Stomach (tissue), 4 donors: Measurements from ENCODE around the gene EOLA2.

Source experiments
- EP300 ChIP-seq: sonication (generic); formaldehyde crosslinking; IDR thresholded peaks from one replicate; pipeline ENCODE4 v1.6.1; 2017; ENCODE audit warnings: antibody characterized with exemption
- TF ChIP-seq, protein P1 (sequence below), 7 experiments: fragments of 450-650 bp in 4 of 7; fragments of 200-600 bp in 3 of 7; sonication (generic) in 3 of 7; IDR thresholded peaks; one replicate each; pipeline ENCODE4 v1.5.1; 2016 to 2019; ENCODE audit warnings: antibody characterized with exemption in 7 of 7, control low read depth in 2 of 7, mild to moderate bottlenecking in 1 of 7

GRCh38 chrX:149908308-149908707 lies 30.0 kb downstream of the EOLA2 start:
- TF ChIP-seq, protein P1, sequence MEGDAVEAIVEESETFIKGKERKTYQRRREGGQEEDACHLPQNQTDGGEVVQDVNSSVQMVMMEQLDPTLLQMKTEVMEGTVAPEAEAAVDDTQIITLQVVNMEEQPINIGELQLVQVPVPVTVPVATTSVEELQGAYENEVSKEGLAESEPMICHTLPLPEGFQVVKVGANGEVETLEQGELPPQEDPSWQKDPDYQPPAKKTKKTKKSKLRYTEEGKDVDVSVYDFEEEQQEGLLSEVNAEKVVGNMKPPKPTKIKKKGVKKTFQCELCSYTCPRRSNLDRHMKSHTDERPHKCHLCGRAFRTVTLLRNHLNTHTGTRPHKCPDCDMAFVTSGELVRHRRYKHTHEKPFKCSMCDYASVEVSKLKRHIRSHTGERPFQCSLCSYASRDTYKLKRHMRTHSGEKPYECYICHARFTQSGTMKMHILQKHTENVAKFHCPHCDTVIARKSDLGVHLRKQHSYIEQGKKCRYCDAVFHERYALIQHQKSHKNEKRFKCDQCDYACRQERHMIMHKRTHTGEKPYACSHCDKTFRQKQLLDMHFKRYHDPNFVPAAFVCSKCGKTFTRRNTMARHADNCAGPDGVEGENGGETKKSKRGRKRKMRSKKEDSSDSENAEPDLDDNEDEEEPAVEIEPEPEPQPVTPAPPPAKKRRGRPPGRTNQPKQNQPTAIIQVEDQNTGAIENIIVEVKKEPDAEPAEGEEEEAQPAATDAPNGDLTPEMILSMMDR (IDR thresholded peaks at IDR 0.05): no peak
- no peak for TF ChIP-seq EP300
